Right forelimb (tissue), 1 donor: ENCODE results near the gene NRXN3.

Source experiments
- DNase-seq: peaks from one replicate; pipeline ENCODE4 v3.0.0-alpha.2; 2018

The NRXN3 gene

DNA sequence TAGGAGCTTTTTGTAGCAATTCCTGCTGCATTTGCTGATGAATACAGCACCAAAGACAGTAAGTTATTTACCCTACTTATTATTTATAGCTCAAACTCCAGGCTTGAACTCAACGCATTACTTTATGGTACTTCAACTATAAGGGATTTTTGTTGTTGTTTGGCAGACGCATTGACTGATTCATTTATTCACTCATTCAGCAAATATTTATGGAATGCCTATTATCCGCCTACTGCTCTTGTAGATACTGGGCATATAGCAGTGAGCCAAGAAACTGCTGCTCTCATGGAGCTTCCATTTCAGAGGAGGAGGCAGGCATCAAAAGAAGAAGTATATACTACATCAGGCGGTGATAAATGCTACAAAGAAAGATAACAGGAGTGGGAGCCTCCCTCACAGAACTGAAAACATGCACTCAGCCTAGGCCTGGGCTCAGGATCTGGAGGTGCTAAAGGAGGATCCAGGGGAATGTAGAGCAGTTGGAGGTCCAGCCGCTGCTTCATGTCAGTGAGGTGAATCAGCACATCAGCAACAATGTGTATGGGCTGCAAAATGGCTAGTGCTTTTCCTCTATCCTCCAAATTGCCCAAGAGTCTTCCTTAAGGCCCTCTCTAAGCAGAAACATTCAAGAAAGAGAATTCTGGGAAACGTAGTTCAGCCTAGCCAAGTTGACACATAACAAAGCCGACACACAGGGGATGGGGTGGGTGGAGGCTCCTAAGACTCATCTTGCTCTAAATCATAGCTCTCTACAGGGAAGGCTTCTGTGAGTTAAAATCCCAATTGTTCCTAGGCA lies 157.5 kb downstream of the NRXN3 start:
- DNase-seq = no peak

DNA sequence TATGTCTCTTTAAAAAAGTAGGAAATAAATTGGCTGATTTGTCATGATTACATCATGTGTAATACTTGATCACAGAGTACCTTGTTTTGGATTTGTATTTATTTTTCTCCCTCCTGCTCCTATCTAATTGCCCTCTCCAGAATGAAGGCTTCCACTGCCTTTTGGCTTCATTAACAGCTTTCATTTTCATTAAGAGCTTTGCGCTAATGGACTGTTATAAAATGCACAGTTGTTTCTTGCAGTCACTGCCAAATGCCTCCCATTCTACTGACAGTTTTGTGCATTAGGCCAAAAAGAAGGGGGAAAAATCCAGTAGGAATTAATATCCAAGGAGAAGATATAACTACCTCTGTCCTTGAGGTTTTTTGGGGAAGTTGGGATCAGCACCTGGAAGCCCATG lies 159.2 kb downstream of the NRXN3 start:
- no peak for DNase-seq

DNA sequence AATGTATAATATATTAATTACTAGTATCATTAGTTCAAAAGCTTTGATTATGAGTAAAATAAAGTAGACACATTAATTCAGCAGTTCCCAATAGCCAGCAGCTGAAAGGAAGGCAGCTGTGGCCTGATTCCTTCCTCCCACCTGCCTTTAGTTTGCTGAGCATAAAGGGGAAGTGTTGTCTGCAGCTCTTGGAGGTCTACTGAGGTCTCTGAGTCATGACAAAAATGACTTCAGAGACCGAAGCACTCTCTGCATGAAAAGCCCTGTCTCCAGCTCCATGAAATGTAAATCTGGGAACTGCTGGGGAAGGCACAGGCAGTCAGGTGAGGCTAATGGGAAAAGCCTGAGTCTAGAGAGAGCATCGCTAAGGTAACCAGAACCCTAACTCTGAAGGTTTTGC lies 165.4 kb downstream of the NRXN3 start:
- no peak for DNase-seq

DNA sequence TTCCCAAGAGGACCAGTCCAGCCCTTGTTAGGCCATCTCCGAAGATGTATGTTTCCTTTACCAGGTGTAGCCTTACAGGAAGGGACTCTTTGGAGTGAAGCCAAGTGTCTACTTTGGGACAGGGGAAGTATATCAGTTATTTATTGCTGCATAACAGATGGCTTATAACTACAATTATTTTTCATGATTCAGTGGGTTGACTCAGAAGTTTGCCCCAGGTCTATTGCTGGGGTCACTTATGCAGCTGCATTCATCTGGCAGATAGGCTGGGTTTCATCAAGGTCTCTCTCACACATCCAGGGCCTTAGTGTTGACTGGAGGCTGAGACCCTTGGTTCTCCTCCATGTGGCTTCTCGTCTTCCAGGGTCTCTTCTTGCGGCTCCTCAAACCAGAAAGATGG lies 170.1 kb downstream of the NRXN3 start:
- no peak for DNase-seq

DNA sequence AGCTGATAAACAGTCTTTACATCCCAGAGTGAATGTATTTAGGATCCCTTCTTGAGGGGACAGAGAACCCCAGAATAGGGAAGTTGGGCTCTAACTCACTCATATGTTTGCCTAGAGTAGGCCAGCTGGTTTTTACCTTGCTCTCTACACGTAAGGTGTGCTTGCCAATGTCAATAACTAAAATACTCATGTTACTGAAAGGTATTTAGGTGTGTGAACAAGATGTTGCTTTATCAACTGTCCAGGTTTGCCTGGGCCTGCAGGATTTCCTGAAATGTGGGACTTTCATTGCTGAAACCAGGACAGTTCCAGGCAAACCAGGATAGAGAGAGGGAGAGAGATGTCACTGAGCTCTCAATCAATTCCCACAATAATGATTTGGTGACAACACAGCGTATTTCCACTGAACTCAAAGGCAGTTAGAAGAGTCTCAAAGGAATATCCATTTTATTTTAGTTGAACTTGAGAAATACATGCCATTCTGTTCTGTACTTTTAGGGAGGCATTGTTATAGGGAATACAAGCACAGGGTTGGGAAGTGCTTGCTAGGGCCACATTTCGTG lies 171.7 kb downstream of the NRXN3 start:
- no peak for DNase-seq

DNA sequence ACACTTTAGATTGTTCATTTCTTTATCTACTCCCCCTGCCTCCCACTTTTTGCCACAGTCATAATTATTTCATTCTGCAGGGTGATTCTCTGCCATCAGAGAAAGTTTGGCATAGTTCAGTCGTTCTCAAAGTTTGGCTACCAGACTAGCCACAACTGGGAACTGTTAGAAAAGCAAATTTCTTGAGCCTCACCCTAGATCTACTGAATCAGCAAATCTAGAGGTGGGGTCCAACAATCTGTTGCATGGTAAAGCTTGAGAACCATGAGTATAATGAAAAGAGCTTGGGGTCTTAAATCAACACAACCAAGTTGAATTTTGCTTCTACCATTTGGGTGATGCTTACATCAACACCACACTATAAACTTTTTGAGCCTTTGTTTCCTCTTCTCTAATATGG lies 172.7 kb downstream of the NRXN3 start:
- no peak for DNase-seq

DNA sequence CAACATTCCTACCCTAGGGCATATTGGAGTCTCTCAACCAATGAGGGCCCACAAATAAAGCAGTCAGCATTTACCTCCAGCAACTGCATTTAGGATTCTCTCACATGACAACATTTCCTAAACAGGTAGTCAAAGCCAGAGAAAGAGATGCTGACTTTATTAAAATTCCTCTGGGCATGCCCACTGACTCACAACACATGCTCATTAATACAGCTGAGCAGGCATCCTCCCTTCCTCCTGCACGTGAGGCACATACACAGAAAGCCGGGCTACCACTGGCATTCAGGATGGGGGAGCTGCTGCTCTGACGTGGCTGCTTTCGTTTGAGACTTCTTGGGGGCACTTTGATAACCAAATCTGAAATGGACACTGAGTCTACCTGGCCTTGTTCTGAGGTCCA lies 174.1 kb downstream of the NRXN3 start:
- DNase-seq = no peak

DNA sequence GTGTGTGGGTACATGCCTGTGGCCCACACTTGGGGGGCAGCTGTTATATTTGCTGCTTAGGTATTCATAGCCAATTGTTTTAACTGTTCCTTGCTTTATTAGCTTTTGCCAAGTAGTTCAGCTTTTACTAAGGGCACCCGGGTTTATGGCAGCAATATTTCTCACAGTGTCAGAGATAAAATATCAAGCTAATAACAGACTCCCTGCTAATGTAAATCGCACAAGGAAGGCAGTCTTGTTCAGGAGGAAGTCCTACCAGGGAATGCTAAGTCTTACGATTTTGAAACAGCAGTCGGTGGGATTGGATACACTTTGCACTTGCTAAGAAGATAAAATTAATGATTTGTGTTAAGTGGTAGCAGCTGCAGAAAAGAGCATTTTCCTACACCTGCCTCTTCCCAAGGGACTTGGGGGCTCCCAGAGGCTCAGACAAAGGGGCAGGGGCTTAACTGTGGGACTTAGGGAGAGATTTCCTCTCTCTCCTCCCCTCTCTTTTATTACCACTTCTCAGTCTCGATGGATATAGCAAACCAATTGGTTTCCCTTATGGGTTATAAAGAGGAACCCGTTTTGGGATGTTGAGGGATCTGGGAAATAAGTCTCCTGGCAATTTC lies 175.1 kb downstream of the NRXN3 start:
- DNase-seq = no peak

DNA sequence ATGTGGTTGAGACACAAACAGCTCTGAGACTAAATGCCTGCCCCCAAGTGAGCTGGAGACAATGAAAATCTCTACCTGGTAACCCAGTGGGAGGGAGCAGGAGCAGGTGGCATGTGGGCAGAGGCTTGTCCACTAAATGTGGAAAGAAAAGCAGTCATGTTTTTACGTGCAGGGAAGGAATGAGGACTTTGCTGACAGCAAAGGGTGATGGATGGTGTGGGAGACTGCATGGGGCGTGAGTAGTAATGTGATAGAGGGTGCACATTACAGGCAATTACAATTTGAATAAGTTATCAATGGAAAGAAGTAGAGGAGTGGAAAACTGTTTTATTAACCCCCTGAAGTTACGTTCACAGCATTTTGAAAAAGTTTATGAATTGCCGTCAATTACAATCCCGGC lies 176.6 kb downstream of the NRXN3 start:
- DNase-seq = no peak

DNA sequence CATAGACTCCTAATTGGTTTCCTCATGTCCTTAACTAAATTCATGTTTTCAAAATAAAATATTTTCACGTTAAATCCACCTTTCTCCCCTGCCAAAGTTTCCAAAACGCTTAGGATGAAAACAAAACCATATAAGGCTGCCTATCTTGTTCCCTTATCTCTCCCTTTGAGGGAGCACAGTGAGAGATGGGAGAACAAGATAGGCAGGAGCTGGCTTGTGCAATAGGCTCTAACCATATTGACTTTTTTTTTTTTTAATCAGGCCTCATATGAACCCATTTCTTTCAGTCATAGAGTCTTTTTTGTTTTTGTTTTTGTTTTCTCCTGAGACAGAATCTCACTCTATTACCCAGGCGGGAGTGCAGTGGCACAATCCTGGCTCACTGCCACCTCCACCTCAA lies 184.9 kb downstream of the NRXN3 start:
- DNase-seq = no peak

DNA sequence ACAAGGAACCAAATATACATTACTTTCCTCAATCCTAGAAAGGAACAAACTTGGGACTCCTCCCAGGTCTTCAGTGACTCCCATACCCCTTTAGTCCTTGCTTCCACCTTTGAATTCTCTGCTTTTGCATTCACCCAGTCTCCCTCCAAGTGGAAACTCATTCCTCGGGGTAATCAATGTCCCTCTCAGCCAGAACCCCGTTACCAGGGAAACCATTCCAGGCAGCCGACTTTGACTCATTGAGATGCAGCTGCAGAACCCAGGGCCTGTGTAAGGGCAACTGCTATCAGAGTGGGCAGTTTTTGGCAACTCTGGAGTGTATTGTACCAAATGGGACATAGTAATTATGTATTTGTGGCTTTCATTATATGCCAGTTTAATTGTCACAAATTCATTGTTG lies 186.2 kb downstream of the NRXN3 start:
- DNase-seq = no peak

DNA sequence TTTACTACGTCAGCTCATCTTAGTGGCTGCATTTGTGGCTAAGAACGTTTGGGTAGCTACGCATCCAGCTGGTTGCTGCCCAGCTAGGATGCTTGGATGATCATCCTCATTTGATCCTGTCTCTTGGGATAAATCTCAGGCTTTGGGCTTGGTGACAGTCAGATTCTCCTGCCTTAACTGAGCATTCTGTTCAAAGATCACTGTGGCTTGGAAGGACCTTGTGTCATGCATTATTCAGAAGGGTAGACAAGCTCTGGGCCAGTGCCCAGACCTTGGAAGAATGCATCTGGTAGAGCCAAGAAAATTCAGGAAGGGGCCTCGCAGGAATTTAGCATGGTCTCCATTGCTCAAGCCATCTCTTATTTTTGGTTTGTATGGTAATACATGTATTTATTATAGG lies 188.4 kb downstream of the NRXN3 start:
- DNase-seq = no peak

DNA sequence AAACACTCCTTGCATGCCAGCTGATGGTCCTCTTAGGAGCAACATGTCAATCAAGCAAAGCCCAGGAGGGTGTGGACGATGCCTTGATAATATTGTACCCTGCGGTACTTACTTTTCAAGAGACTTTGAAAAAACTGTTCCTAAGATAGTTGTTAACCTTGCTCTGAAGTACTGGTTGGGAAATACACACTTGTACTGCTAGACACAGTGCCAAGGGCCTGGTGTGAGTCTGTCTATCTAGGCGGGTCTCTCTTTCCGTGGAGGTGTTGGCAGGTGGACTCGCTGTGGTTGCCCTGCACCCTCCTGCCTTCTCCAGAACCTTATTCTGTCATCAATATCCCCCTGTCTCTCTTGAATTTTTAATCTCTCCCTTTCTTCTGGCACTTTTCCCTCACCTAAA lies 189.4 kb downstream of the NRXN3 start:
- DNase-seq = no peak

DNA sequence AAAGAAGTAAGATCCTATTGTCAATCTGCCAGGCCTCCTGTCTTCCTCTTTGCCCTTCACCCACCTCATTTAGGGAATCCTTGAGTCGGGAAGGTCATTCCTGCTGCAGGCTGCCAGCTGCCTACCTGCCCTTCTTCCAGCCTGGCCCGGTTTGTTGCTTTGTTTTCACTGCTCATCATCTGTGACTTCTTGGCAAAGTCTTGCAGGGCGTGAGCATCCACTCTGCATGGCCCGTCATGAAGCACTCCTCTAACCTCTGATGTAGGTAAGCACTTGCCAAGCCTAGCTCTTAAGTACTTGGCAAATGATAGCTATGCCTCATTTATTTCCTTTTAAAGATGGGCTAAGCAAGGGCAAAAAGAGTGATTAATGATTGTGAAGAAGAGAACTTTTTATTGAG lies 192.8 kb downstream of the NRXN3 start:
- no peak for DNase-seq

DNA sequence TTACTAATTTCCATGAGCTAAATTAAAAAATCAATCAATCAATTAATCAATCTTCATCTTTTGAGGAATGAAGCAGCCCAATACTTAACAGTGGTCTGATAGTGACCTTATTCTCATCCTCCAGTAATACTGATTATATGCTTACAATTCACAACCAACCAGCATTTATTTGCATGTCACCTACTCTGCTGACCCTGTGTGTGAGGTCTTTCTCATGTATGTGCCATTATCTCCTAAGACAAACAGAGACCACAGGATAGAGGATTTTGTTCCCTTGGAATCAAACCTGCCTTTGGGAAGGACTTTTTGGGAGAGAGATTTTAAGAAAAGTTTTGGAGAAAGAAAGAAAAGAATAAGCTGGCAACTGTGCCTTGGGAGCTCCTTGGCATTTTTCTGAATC lies 197.2 kb downstream of the NRXN3 start:
- no peak for DNase-seq

DNA sequence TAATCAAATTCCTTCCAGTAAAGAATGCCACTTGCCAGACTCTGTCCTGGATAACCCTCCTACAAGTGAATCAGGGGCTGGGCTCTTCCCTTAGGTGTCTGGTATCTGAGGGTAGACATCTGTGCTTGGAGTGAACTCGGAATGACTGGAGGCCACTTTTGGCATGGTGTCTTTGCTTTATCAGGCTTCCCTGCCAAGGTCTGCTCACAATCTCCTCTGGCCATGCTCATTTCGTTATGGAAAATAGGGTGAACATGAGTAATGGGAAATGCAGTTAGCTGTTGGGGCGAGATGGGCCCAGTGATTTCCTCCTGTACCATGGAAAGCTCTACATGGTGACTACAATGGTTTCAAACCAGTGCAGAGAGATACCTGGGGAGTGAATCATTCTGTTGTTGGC lies 212.9 kb downstream of the NRXN3 start:
- DNase-seq = no peak

DNA sequence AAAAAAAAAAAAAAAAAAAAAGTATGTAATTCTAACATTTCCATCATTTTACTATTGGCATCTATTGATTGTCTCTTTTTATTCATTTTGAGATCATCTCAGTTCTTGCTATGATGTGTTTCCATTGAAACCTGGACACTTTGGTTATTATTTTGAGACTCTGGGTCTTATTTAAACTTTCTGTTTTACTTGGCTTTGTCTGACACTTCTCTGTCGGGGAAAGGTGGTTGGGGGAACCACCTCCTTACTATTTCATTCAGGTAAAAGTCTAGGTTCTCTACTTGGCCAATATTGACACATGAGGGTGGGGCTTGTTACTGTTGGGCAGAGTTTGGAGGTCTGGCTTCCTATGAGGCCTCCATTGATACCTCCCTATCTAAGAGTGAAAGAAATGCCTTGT lies 228.0 kb downstream of the NRXN3 start:
- no peak for DNase-seq

DNA sequence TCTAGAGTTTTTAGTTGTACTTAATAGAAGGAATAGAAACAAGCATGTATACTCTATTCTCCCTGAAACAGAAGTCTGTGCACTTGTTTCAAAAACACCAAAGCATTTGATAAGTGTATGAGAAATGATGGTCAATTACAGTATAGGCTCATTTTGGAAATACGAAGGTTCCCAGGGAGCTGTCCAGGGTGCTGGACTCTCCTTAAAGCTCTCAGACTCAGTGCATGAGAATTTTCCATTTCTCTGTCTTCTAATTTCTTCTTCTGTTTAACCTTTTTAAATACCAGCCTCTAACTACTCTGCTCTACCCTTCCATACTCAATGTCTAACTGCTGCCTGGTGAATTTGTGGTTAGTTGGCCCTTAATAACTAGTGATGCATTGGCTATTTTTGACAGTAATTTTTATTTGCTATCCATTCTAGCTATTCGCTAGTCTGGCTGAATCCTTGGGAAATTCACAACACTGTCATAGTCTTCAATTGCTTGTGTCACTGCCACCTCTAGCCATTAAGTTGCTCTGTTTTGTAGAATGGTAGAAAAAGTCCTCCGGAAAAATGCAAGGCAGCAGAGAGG lies 229.2 kb downstream of the NRXN3 start:
- DNase-seq = peak; percentile 46

DNA sequence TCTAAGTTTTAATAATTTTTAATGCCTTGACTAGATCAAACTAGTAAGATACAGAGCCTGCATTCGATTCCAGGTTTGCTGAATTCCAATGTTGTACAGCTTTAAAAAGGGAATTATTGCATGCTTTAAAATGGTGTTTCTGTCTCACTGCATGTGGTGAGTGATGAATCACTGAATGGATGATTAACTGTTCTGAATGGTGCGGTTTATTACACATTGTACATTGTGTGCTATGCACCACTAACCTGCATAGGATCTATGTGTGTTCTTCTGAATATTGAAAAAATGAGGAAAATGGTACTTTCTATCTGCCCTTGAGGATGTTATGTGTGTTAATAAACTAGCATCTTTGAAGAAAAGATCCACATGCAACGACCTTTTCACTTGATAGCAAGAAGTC lies 231.7 kb downstream of the NRXN3 start:
- no peak for DNase-seq

DNA sequence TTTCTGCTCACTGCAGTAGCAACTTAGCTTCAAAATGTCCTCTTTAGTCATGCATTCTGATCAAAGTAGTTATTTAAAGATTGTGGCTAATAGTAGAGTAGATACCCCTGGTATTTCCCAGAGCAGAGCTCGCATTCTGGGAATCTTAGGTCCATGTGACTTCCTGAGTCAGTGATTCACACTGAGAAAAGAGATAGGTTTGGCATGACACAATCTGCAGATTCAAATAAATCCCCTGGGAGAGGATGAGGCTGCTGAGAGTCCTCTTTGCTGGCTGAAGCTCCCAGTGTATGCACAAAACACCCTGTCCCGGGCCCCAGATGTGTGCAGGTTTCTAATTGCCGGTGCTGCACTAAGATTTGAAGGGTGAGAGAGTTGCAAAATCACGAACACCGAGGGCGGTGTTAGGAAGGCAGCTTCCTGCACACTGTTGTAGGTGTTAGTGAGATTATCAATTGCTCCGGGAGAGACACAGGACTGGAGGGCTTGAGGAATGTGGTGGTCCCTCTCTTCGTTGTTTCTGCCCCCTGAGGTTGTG lies 233.2 kb downstream of the NRXN3 start:
- no peak for DNase-seq

DNA sequence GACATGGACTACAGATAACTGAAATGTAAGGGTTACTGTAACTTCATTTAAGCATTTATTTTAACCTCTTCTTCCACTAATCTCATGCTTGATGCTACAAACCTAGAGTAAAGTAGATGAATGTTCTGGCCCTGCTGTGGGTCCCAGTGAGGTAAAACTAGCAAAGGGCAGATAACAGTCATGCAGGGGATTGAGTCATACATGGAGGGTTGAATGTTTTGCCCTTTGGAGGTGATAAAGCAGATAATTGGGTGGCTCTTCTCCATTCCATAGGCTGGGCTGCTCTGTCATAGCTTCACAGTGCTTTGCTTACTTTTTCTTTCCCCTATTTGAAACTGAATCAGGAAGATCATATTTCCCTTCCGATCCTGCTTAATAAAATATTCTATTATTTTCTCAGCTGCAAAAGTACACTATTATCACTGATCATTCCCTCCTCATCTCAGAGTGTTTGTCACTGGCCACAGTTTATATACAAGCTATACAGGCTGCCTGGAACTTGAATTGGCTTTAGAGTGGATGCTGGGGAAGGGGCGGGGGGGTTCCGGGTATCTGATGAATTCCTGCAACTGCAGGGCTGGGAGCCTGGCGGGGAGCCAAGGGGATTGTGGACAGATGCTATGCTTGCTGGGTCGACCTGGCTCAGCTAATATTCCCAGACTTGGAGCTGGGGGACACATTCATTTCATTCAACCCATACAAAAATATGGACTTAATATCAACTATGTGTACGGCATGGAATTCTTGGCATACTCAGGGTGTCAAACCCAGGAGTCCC lies 235.1 kb downstream of the NRXN3 start:
- DNase-seq = no peak

DNA sequence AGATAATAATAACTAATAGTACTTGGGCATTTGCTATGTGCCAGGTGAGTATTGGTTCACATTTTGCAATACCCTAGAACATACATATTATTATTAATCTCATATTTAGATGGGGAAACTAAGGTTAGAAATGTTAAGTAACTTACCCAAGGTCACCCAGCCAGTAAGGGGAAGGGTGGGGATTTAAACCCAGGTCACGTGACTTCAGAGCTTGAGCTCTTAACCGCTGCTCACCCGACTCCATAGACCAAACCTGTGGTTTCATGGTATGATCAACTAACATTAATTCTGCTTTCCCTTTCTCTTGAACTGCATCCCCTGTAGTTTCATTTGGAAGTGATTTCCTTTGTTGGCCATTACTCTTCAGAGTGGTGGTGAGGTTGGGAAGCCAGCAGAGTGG lies 242.3 kb downstream of the NRXN3 start:
- no peak for DNase-seq

DNA sequence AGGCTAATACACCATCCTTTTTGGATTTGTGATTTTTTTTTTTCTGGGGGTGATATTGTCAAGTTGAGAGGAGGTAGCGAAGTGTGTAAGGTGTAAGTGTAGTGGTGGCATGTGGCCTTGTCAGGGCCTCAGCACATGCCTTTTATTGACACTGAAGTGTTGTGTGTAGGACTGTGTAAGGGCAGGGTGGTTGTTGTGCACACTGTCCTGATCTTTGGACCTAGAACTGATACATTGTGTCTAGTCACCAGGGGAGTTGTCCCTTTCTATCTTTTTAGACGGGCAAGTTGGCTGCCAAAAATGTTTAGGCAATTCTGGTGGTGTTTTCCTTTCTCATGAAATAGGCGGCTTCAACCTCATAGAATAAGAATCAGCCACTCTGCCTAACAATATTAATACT lies 244.0 kb downstream of the NRXN3 start:
- DNase-seq = no peak
